GM18870 (cell line): Measurements from ENCODE around the gene PNPLA8.

Source experiments
- ATAC-seq: cut with Tn5 transposase; IDR thresholded peaks from one replicate; pipeline ENCODE4 v1.9.1; 2021; ENCODE audit warnings: moderate library complexity; ENCODE audit not compliant: unreplicated experiment

Gene PNPLA8

DNA sequence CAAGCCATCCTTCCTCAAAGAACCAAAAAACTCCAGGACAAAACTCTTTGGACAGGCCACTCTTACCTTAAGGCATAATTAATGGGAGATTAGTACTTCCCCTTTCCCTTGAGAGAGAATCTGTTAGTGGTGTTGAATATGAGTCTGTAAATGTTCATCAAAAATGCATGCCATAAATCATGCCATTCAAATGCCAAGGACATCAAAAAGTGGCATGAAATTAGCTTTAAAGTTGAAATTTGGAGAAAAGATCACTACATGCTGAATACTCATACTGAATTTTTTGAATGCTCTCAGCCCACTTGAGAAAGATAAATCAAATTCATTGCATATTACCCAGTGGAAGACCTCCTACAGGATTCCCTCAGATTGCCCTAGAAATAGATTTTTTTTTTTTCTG, 76.4 kb downstream of the PNPLA8 start:
- ATAC-seq: no peak

DNA sequence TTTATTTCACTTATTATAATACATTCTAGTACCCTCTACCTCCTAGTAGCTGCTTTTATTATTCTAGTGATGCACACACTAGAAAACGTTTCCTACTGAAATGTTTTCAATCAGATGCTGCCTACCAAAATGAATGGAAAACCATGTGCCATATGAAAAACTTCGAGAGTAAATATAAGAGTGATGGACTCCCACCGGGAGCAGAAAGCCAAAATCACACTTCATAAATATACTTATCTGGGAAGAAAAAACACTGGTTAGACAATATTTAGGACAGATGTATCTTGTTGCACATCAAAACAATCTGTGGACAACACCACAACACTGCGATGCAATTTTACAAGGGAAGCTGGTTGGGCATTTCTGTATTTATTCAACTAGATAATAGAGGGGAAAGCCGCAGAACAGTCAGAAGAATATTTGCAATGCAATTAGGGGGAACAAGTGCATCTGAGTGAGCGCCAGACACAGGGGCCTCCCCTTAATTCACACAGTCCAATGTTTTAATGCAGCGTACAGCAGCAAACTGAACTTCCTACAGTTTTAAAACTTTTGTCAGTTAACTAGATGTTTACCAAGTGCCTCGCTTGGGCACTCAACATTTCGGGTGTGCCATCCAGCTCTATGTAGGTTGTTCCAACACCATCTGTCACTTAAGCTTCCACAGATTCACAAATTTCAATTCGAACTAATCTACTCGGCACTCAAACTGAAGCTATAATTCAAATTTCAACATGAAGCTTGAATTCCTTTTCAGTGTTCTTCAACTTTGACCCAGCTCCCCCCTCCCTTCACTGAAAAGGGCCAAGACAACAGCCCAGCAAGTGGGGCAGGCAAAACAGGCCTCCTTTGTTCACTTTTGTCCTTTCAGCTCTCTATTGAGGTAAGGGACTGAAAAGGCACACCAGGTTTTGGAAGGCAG, 77.1 kb downstream of the PNPLA8 start:
- no peak for ATAC-seq

DNA sequence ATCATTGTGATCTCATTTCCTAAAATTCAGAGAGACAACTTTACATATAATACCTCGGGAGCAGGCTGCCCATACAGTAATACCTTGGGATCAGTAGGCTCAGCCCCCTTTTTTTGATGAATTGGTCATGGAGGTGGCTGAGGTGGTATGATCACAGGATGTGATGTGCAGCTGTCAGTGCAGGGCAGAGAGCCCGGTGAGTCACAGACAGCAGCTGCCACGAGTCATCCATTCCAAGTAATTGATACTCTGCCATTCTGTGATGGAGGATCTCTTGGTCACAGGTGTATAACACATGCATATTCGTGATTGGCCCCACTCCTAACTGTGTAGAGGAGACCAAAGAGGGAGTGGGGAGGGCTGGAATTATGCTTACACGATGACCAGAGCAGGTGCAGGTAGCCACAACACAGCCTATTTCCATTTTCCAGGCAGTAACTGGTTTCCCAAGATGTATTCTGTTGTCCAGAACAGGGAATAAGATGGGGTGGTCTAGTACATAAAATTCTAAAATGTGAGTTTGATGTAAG, 83.8 kb downstream of the PNPLA8 start:
- ATAC-seq: no peak

DNA sequence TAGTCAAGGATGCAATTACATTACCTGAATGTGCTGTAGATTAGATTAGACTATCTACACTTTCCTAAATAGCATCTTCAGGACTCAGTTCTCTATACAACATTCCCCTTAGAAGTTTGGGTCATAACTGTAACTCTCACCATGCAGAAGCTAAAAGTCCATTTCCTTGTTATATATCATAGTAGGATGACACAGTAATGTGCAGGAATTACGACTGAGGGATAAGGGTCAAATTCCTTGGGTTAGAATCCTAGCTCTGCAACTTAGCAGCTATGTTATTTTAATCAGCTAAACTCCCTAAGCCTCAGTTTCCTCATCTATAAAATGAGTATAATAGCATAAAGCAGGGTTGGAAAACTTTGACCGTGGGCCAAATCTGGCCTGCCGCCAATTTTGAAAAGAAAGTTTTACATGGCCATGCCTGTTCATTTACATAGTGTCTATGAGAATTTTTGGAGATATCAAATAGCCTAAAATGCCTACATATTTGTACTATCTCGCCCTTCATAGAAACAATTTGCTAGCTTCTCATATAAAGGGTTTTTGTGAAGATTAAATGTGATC, 84.5 kb downstream of the PNPLA8 start:
- no peak for ATAC-seq

DNA sequence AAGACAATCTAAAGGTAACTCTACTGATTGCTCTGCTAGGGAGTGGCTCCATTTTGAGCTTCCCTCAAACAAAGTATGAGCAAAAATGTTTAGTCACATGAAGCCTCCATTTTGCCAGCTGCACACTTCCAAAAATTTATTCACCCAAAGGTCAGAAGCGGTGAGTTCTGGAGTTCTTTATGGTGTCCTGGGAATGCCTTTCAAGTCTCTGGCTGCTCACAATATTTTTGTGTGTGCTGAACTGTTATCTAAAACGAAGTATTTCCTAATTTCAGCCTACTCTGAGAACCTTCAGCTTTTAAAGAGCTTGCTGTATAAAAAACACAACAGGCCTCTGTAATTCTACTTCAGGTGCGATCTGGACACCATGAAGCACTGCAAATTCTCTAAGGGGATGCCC, 85.3 kb downstream of the PNPLA8 start:
- no peak for ATAC-seq

DNA sequence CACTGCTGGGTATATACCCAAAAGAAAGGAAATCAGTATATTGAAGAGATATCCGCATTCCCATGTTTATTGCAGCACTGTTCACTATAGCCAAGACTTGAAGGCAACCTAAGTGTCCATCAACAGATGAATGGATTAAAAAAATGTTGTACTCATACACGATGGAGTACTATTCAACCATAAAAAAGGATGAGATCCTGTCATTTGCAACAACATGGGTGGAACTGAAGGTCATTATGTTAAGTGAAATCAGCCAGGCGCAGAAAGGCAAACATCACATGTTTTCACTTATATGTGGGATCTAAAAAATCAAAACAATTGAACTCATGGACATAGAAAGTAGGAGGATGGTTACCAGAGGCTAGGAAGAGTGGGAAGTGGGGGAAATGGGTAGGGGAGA, 89.0 kb downstream of the PNPLA8 start:
- ATAC-seq: no peak

DNA sequence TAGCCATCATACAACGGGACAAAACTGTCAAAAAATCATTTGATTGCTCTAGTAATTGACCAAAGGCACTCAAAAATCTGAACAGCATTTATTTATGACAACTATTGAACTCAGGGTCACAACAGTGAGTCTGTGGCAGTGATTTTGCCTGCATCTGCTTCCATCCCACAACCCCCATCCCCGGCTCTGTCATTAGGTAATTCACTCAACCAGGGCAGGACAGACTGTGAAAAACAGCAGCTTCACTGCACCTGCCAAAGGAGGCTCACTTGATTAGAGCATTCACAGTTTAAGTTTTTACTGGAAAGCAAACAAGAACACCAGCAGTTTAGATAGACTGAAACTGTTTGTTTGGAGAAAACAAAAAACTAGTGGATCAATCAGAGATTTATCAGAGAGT, 91.9 kb downstream of the PNPLA8 start:
- no peak for ATAC-seq

DNA sequence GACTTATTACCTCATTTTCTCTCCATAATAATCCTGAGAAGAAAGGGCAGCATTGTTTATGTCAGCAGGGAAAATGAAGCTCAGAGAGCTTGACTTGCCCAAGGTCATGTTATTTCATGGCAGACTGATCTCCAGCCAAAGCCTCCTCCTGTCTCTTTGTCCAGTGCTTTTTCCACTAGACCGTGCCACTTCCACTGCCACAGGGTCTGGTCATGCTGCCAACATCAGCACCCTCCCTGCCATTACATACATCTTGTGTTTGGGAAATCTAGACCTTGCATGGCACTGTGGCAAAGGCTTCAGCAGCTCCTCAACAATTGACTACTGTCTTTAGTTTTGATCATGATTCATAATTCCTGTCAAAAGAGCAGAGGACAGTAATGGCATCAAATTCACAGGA, 94.8 kb downstream of the PNPLA8 start:
- ATAC-seq: no peak

DNA sequence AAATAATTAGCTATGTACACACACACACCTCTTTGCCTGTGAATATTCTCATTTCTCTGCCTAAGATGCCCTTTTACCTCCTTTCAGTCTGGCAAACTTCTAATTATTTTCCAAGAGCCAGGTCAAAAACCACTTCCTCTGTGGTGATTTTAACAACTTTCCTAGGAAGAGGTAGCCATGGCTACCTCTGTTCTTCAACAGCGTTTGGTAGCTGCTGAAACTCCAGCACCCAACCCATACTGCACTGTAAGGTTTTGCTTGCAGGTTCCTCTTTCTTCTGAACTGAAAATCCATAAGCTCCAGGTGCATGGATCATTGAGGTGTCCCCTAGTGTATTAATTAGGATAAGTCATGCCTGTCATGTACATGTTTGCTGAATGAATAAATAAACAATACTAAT, 95.3 kb downstream of the PNPLA8 start:
- ATAC-seq: no peak

DNA sequence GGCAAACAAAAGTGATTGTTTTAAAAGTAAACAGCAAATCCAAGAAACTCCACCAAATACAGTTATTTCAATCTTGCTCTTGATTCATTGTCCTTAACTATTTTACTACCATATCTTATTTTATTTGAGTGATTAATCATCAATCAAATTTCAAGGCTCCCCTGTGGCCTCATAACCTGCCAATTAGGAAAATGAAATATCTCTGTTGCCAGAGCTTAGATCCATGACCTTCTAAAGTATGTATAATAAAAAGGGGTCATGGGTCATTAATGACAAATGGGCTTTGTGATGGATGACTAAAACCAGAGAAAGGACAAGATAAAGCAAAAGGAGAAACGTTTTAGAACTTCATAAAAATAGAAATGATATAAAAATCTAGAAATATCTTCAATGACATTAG, 98.2 kb downstream of the PNPLA8 start:
- no peak for ATAC-seq

DNA sequence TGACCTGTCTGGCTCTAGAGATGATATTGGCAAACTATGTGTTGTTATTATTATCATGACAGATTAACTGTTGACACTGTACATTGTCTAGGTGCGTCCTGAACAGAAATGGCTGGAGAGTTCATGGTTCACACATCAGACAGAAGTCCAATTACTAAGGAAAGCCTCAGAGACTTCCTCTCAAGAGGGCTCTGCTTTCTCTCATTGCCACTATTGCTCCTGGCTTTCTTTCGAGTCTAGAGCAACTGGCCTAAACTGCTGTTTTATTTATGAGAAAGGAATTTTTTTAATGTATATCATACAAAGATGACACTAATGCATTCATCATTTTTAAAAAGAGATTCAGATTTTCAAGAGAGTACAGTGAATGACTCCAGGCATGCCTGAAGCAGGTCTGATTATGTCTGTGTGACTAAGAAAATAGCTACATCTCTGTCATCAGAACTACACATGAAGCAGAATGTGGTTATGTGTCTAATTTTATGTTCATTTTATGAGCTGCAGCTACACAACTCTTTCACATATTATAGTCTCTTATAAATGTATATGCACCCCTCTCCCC, 100.1 kb downstream of the PNPLA8 start:
- no peak for ATAC-seq

DNA sequence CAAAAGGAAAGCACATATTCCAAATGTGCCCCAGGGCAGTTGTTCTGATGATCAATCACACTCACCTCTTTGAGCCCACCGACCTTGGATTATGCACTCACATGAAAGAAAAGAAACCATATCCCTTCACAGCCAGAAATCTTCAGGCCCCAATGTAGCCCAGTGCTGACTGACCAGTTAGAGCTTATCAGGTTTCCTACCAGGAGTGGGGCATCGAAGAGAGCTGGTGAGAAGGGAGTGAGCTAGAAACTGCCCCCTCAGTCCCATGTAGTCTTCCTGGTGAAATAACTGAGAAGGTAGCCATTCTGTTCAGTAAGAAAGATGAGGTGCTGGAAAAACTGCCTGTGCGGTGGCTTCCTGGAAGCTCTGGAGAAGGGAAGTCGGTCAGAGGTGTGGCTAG, 101.9 kb downstream of the PNPLA8 start:
- ATAC-seq: no peak

DNA sequence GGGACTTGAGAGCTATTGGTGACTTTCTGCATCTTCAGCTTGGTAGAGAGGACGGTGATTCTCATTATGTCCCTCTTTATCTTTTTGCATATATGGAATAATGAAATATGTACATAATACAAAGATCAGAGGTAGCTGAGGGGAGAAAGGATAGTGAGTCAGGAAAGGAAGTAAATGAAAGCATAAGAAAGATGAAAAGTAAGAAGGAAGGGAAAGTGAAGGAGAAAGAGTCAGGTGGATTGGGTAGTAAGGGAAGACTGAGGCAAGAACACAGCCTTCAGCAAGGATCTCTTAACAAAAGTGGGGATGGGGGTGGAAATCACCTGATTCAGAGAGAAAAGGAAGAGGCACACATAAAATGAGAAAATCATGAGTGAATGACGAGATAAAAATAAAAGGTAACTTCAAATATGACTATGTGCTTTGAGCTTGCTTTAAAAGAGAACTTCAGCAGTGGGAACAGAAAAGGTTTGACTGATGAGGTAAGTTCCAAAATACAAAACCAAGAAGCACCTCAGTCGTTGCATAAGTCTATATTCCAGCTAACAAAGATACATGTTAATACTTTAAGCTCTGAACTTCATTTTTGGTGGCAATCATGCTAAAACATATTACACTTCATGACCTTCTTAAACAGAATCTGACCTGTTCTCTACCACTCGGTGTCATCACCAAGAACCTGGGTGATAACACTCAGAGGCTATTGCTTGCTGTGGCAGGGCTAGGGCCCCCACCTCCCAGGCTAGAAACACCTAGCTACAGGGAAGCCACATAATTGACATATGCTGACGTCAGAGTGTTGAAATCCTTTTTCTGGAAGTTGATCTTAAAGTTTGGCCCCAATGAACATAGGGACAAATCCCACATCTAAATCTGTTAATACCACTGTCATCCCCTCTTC, 102.6 kb downstream of the PNPLA8 start:
- ATAC-seq: no peak

DNA sequence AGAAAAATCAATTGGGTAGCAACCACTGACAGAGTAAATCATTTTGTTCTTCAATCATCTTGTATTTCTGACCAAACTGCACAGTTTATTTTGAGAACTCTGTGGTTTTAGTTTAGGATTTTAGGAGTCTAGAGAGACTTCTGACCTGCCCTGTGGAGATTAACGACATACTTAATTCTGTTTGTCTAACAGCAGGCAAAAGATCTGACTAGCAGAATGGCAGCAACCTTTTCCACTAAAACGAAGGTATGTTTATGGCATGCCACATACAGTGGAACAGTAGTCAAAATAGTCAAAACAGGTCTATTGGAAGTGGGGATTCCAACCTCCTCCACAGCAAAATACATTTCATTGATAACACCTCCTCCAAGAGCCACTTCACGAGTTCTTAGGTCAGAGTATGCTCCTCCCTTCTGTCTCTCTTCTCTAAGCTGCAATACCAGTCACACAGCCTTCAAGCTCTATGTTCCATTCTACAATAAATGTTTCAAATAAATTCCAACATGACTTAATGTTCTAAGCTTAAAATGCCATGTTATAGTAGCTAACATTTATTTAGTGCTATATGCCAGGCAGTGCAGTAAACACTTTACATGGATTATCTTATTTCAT, 104.1 kb downstream of the PNPLA8 start:
- no peak for ATAC-seq
